ENCODE data around the gene DNMT3B. TPM values are rescaled to one million over a fixed set of nuclear protein-coding genes. Genes with fewer than 3 reads are reported as not detected.

Gene DNMT3B
- total and polyA plus RNA-seq, 4 donors: 0.26 to 2.8 (median 0.60) TPM

DNA sequence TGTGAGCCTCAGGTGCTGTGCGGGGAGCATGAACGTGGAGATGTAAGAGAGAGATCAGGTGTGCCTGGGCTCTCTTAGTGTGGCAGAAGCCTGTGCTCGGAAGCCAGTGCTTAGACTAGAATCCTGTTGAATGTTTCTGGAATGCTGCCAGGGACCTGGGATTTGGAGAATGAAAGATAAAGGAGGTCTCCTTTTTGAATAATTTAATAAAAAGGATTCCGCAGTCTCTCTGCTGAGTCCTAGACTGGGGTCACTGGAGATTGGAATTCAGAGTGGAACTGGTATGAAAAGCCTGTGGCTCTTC lies 77.7 kb downstream of the DNMT3B start:
- Histone ChIP-seq H3K27ac (ENCODE audit: low read depth in 1 of 2, low read length in 2 of 2) (no peak overlapping the region), H3K4me1 (ENCODE audit: control insufficient read depth in 4 of 4, insufficient read depth in 4 of 4, low read length in 3 of 4) (no peaks in the 10 kb centered on the region), H3K9me3 (ENCODE audit: control insufficient read depth in 4 of 4, low read length in 3 of 4) (no peaks in the 10 kb centered on the region), H3K36me3 (ENCODE audit: control insufficient read depth in 4 of 4, insufficient read depth in 3 of 4, low read depth in 1 of 4, low read length in 3 of 4) (peaks cover 25 to 52% (median 41%) of the 10 kb centered on the region in 4 donors), H3K27me3 (ENCODE audit: control insufficient read depth in 4 of 4, insufficient read depth in 4 of 4, low read length in 3 of 4) (no peaks in the 10 kb centered on the region), H3K9ac (ENCODE audit: low read depth in 1 of 2, low read length in 2 of 2) (no peak overlapping the region), H3K4me3 (ENCODE audit: low read depth in 1 of 3, low read length in 3 of 3) (no peak overlapping the region)
- DNase-seq (ENCODE audit: low spot score): no peak
- TF ChIP-seq FOXA1 (IDR thresholded peaks at IDR 0.05) (no peak), FOXA2 (IDR thresholded peaks at IDR 0.05) (no peak), EGR1 (IDR thresholded peaks at IDR 0.05; ENCODE audit: low read depth in 2 of 2) (no peak), HNF4G (IDR thresholded peaks at IDR 0.05) (no peak), GABPA (IDR thresholded peaks at IDR 0.05 in 1 of 2, conservative IDR thresholded peaks at IDR 0.05 in 1 of 2) (no peak), SP1 (IDR thresholded peaks at IDR 0.05) (no peak), RAD21 (IDR thresholded peaks at IDR 0.05) (no peak), NR2F2 (IDR thresholded peaks at IDR 0.05) (no peak), TAF1 (conservative IDR thresholded peaks at IDR 0.05) (no peak)
- TF ChIP-seq, protein P1, sequence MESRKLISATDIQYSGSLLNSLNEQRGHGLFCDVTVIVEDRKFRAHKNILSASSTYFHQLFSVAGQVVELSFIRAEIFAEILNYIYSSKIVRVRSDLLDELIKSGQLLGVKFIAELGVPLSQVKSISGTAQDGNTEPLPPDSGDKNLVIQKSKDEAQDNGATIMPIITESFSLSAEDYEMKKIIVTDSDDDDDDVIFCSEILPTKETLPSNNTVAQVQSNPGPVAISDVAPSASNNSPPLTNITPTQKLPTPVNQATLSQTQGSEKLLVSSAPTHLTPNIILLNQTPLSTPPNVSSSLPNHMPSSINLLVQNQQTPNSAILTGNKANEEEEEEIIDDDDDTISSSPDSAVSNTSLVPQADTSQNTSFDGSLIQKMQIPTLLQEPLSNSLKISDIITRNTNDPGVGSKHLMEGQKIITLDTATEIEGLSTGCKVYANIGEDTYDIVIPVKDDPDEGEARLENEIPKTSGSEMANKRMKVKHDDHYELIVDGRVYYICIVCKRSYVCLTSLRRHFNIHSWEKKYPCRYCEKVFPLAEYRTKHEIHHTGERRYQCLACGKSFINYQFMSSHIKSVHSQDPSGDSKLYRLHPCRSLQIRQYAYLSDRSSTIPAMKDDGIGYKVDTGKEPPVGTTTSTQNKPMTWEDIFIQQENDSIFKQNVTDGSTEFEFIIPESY (IDR thresholded peaks at IDR 0.05): no peak
- TF ChIP-seq, protein P2, sequence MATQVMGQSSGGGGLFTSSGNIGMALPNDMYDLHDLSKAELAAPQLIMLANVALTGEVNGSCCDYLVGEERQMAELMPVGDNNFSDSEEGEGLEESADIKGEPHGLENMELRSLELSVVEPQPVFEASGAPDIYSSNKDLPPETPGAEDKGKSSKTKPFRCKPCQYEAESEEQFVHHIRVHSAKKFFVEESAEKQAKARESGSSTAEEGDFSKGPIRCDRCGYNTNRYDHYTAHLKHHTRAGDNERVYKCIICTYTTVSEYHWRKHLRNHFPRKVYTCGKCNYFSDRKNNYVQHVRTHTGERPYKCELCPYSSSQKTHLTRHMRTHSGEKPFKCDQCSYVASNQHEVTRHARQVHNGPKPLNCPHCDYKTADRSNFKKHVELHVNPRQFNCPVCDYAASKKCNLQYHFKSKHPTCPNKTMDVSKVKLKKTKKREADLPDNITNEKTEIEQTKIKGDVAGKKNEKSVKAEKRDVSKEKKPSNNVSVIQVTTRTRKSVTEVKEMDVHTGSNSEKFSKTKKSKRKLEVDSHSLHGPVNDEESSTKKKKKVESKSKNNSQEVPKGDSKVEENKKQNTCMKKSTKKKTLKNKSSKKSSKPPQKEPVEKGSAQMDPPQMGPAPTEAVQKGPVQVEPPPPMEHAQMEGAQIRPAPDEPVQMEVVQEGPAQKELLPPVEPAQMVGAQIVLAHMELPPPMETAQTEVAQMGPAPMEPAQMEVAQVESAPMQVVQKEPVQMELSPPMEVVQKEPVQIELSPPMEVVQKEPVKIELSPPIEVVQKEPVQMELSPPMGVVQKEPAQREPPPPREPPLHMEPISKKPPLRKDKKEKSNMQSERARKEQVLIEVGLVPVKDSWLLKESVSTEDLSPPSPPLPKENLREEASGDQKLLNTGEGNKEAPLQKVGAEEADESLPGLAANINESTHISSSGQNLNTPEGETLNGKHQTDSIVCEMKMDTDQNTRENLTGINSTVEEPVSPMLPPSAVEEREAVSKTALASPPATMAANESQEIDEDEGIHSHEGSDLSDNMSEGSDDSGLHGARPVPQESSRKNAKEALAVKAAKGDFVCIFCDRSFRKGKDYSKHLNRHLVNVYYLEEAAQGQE (IDR thresholded peaks at IDR 0.05): no peak
- TF ChIP-seq, protein P3, sequence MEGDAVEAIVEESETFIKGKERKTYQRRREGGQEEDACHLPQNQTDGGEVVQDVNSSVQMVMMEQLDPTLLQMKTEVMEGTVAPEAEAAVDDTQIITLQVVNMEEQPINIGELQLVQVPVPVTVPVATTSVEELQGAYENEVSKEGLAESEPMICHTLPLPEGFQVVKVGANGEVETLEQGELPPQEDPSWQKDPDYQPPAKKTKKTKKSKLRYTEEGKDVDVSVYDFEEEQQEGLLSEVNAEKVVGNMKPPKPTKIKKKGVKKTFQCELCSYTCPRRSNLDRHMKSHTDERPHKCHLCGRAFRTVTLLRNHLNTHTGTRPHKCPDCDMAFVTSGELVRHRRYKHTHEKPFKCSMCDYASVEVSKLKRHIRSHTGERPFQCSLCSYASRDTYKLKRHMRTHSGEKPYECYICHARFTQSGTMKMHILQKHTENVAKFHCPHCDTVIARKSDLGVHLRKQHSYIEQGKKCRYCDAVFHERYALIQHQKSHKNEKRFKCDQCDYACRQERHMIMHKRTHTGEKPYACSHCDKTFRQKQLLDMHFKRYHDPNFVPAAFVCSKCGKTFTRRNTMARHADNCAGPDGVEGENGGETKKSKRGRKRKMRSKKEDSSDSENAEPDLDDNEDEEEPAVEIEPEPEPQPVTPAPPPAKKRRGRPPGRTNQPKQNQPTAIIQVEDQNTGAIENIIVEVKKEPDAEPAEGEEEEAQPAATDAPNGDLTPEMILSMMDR (IDR thresholded peaks at IDR 0.05; ENCODE audit: low read depth, low read length, missing input control): no peak
- WGBS: 96% methylated on average over 4 of the region's 4 CpGs

DNA sequence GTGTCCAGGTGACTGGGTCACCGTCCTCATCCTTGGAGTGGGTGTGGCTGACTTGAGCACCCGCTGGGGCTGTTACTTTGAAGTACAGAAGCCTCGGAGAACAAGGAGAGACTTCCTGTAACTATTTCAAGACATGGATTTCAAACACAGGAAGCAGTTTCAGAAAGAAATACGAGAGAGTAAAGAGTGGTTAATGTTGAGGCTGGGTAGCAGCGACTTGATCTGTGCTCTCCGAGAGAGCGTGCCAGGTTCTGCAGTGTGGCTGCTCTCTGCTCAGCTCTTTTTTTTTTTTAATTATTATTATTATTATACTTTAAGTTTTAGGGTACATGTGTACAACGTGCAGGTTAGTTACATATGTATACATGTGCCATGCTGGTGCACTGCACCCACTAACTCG lies 79.0 kb downstream of the DNMT3B start:
- no peaks in the 10 kb centered on the region for H3K9me3 ChIP-seq (ENCODE audit: control insufficient read depth in 4 of 4, low read length in 3 of 4)
- TF ChIP-seq SP1 (IDR thresholded peaks at IDR 0.05) (no peak), RXRA (IDR thresholded peaks at IDR 0.05) (no peak), NR2F2 (IDR thresholded peaks at IDR 0.05) (no peak), HNF4G (IDR thresholded peaks at IDR 0.05) (no peak), FOXA2 (IDR thresholded peaks at IDR 0.05) (no peak), EGR1 (IDR thresholded peaks at IDR 0.05; ENCODE audit: low read depth in 2 of 2) (no peak), GABPA (IDR thresholded peaks at IDR 0.05 in 1 of 2, conservative IDR thresholded peaks at IDR 0.05 in 1 of 2) (no peak), YY1 (IDR thresholded peaks at IDR 0.05) (no peak), JUND (IDR thresholded peaks at IDR 0.05) (no peak)
- TF ChIP-seq, protein P2 (IDR thresholded peaks at IDR 0.05): no peak
- TF ChIP-seq, protein P1 (IDR thresholded peaks at IDR 0.05): no peak
- TF ChIP-seq, protein P4, sequence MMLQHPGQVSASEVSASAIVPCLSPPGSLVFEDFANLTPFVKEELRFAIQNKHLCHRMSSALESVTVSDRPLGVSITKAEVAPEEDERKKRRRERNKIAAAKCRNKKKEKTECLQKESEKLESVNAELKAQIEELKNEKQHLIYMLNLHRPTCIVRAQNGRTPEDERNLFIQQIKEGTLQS (IDR thresholded peaks at IDR 0.05): no peak
- TF ChIP-seq, protein P5, sequence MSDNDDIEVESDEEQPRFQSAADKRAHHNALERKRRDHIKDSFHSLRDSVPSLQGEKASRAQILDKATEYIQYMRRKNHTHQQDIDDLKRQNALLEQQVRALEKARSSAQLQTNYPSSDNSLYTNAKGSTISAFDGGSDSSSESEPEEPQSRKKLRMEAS (IDR thresholded peaks at IDR 0.05): no peak
- DNase-seq (ENCODE audit: low spot score): no peak
- no peak overlapping the region for H3K27ac ChIP-seq (ENCODE audit: low read depth in 1 of 2, low read length in 2 of 2)
- WGBS: 77% methylated on average over 8 of the region's 9 CpGs
- H3K4me3 ChIP-seq (ENCODE audit: low read depth in 1 of 3, low read length in 3 of 3): no peak overlapping the region
- H3K9ac ChIP-seq (ENCODE audit: low read depth in 1 of 2, low read length in 2 of 2): no peak overlapping the region
- H3K36me3 ChIP-seq (ENCODE audit: control insufficient read depth in 4 of 4, insufficient read depth in 3 of 4, low read depth in 1 of 4, low read length in 3 of 4): peaks cover 25 to 54% (median 41%) of the 10 kb centered on the region in 4 donors
- H3K27me3 ChIP-seq (ENCODE audit: control insufficient read depth in 4 of 4, insufficient read depth in 4 of 4, low read length in 3 of 4): no peaks in the 10 kb centered on the region
- no peaks in the 10 kb centered on the region for H3K4me1 ChIP-seq (ENCODE audit: control insufficient read depth in 4 of 4, insufficient read depth in 4 of 4, low read length in 3 of 4)
